Pancreas (tissue), 10 donors: Measurements from ENCODE around the gene LAMC2. TPM values are rescaled to one million over a fixed set of nuclear protein-coding genes. Genes with fewer than 3 reads are reported as not detected.

Experiments used
- ATAC-seq, 4 donors: fragments of 200-7000 bp; cut with Tn5 transposase; one replicate each; pipeline versions ENCODE4 v1.8.0 to v1.9.1; 2020; ENCODE audit warnings: mild to moderate bottlenecking in 4 of 4, moderate library complexity in 4 of 4
- DNase-seq, 6 donors: peaks; one replicate each; pipeline ENCODE4 v3.0.0-alpha.2; 2020
- FAIRE-seq: peaks from 2 replicates; lab custom pipeline; 2012; peaks lifted over from hg19 to GRCh38; lab: Jason Lieb, UNC
- H3K27ac ChIP-seq, 4 donors: fragments of 200-600 bp; sonication (generic); 1 replicate in 3 of 4; 2 replicates in 1 of 4; pipeline versions ENCODE4 v1.5.0 to v1.8.0; 2020
- H3K27me3 ChIP-seq, 4 donors: fragments of 200-600 bp; one replicate each; pipeline ENCODE4 v1.8.0; 2021
- H3K36me3 ChIP-seq, 3 donors: fragments of 200-600 bp; sonication (generic) in 1 of 3; one replicate each; pipeline versions ENCODE4 v1.5.0 to v1.8.0; 2020 to 2021
- H3K4me1 ChIP-seq, 3 donors: fragments of 200-600 bp; one replicate each; pipeline ENCODE4 v1.8.0; 2021
- H3K4me3 ChIP-seq, 4 donors: fragments of 200-600 bp; sonication (generic) in 2 of 4; one replicate each; pipeline versions ENCODE4 v1.5.0 to v1.8.0; 2020 to 2021
- H3K9me3 ChIP-seq, 4 donors: fragments of 200-600 bp; one replicate each; pipeline ENCODE4 v1.8.0; 2021
- CTCF ChIP-seq, 4 donors: fragments of 200-600 bp; sonication (generic) in 3 of 4; IDR thresholded peaks; one replicate each; pipeline versions ENCODE4 v1.5.0 to v1.8.0; 2021; ENCODE audit warnings: antibody characterized with exemption in 4 of 4
- WGBS, 2 donors: extraction: QIAGEN DNeasy Blood & Tissue Kit; methylation state at CpG; one replicate each; pipeline ENCODE4 v1.1.7; 2013; 5-methylcytosine and 5-hydroxymethylcytosine counted together
- intact Hi-C, 3 donors: fragments of 100-400 bp; cut with DNase I; formaldehyde crosslinking; loops; one replicate each; pipeline versions ENCODE4 v1.11.1 to v1.14.2; 2022
- polyA plus RNA-seq, 2 donors: library from polyadenylated mRNA; stranded (reverse); fragments of 200-250 nt; gene quantifications; one replicate each; pipeline ENCODE4 v1.2.3, GENCODE V29; 2013
- total RNA-seq, 6 donors: library from RNA; stranded (reverse); fragmentation: NEBNext Ultra II Directional in 4 of 6; extraction: Animal tissue kit (Norgen Biotek cat#: 25700) in 4 of 6; gene quantifications; one replicate each; pipeline versions ENCODE4 v1.2.1 to v1.2.4, GENCODE V29; 2021 to 2023
- donor health status: healthy with polysubstance abuse.
- donor health status: DM: no; HTN: no; CAD: no; lungs with moderate emphysema.
- donor health status: DM: no; HTN: no; CAD: no.
- donor health status: control.
- donor health status: control.
- donor health status: Bipolar disorder and iron deficiency.
- donor health status: DM: yes; HTN: yes; CAD: no.
- donor health status: DM: no; HTN: no; CAD: no.
- donor health status: DM: no; HTN: no; CAD: no.
- donor health status: DM: yes; HTN: yes; CAD: no.

Gene LAMC2
- total and polyA plus RNA-seq, 8 donors, result 1.3 to 31.2 (median 2.2) TPM

GRCh38 chr1:183195142-183195574 is 9.1 kb downstream of the LAMC2 start:
- ATAC-seq (peak in 2 of 4 donors; percentile 23 to 48), DNase-seq (no peak), FAIRE-seq (no peak)
- Histone ChIP-seq H3K27ac (no peak overlapping the region), H3K4me3 (no peak overlapping the region), H3K4me1 (no peaks in the 10 kb centered on the region), H3K27me3 (no peaks in the 10 kb centered on the region), H3K9me3 (no peaks in the 10 kb centered on the region), H3K36me3 (no peaks in the 10 kb centered on the region)
- intact Hi-C loops, result no loop called here
- TF ChIP-seq CTCF (IDR thresholded peaks at IDR 0.05), result no peak
- WGBS, 2 donors, result 41 to 51% methylated on average over 3 of the region's 3 CpGs

GRCh38 chr1:183197762-183198161 is 11.7 kb downstream of the LAMC2 start:
- intact Hi-C loops, result no loop called here
- no peak for FAIRE-seq
- no peak for DNase-seq

GRCh38 chr1:183198463-183198862 is 12.4 kb downstream of the LAMC2 start:
- intact Hi-C loops, result no loop called here
- H3K36me3 ChIP-seq, result no peaks in the 10 kb centered on the region
- TF ChIP-seq CTCF (IDR thresholded peaks at IDR 0.05), result no peak
- no peak overlapping the region for H3K27ac ChIP-seq
- no peak for ATAC-seq
- no peaks in the 10 kb centered on the region for H3K27me3 ChIP-seq
- H3K4me3 ChIP-seq, result no peak overlapping the region
- FAIRE-seq, result no peak
- no peaks in the 10 kb centered on the region for H3K9me3 ChIP-seq
- H3K4me1 ChIP-seq, result no peaks in the 10 kb centered on the region
- 74 to 88% methylated on average over 9 of the region's 9 CpGs for WGBS, 2 donors
- DNase-seq, result no peak

More at GRCh38 chr1:183197762-183198161, 11.7 kb downstream of the LAMC2 start:
- Histone ChIP-seq H3K36me3 (no peaks in the 10 kb centered on the region), H3K9me3 (no peaks in the 10 kb centered on the region), H3K4me3 (no peak overlapping the region), H3K27me3 (no peaks in the 10 kb centered on the region), H3K27ac (no peak overlapping the region), H3K4me1 (no peaks in the 10 kb centered on the region)
- WGBS, 2 donors, result 70 to 73% methylated on average over 4 of the region's 4 CpGs
- no peak for TF ChIP-seq CTCF (IDR thresholded peaks at IDR 0.05)
- no peak for ATAC-seq

- no peak for TF ChIP-seq CTCF (IDR thresholded peaks at IDR 0.05)
- no peak for FAIRE-seq
These were observed 13.2 kb downstream of the LAMC2 start for GRCh38 chr1:183199304-183199703.

GRCh38 chr1:183200451-183200850 is 14.4 kb downstream of the LAMC2 start:
- TF ChIP-seq CTCF (IDR thresholded peaks at IDR 0.05), result no peak
- Histone ChIP-seq H3K27ac (no peak overlapping the region), H3K4me1 (no peaks in the 10 kb centered on the region), H3K9me3 (no peaks in the 10 kb centered on the region), H3K4me3 (no peak overlapping the region), H3K27me3 (no peaks in the 10 kb centered on the region), H3K36me3 (no peaks in the 10 kb centered on the region)
- intact Hi-C loops, result no loop called here
- ATAC-seq (no peak), FAIRE-seq (no peak), DNase-seq (no peak)
- WGBS, 2 donors, result 75 to 79% methylated on average over 9 of the region's 9 CpGs

More at GRCh38 chr1:183199304-183199703, 13.2 kb downstream of the LAMC2 start:
- Histone ChIP-seq H3K27ac (no peak overlapping the region), H3K4me1 (no peaks in the 10 kb centered on the region), H3K9me3 (no peaks in the 10 kb centered on the region), H3K4me3 (no peak overlapping the region), H3K36me3 (no peaks in the 10 kb centered on the region), H3K27me3 (no peaks in the 10 kb centered on the region)
- DNase-seq (no peak), ATAC-seq (no peak)
- 80% methylated on average over 3 of the region's 3 CpGs for WGBS, 2 donors
- intact Hi-C loops, result no loop called here
